A549 (cell line): ENCODE measurements around the gene MARCOL. TPM values are rescaled to one million over a fixed set of nuclear protein-coding genes. Genes with fewer than 3 reads are reported as not detected.

Source experiments
- ATAC-seq, 2 experiments: fragments of 200-7000 bp in 1 of 2; fragments of >200 bp in 1 of 2; cut with Nextera tagmentation in 1 of 2; cut with Tn5 transposase in 1 of 2; 3 replicates each; pipeline versions ENCODE4 v1.8.0 to v1.9.1; 2018 to 2020; ENCODE audit warnings: mild to moderate bottlenecking in 1 of 2, moderate library complexity in 1 of 2
- CTCF ChIA-PET: fragments of 300-600 bp; sonication (Branson Sonifier 250); formaldehyde crosslinking; extraction: SDS; loops from one replicate; lab custom pipeline; 2021; ENCODE audit warnings: antibody characterized with exemption, inconsistent platforms; lab: Yijun Ruan, JAX
- POLR2A ChIA-PET: fragments of 350-600 bp; formaldehyde crosslinking; extraction: SDS; loops from one replicate; lab custom pipeline; 2021; ENCODE audit warnings: antibody characterized with exemption, inconsistent platforms; lab: Yijun Ruan, JAX
- DNase-seq, 2 experiments: peaks; one replicate each; pipeline versions ENCODE4 v3.0.0 to v3.0.0-alpha.2; 2011 to 2016; ENCODE audit warnings: low read depth in 1 of 2, low spot score in 1 of 2
- FAIRE-seq: peaks from 2 replicates; lab custom pipeline; 2011; peaks lifted over from hg19 to GRCh38; lab: Jason Lieb, UNC
- H3K27ac ChIP-seq, 2 experiments: fragments of >200 bp; sonication (Bioruptor Twin); formaldehyde crosslinking; 3 replicates each; pipeline ENCODE4 v1.5.1; 2016 to 2017
- H3K4me1 ChIP-seq: fragments of >200 bp; sonication (Bioruptor Twin); formaldehyde crosslinking; 3 replicates; pipeline ENCODE4 v1.6.1; 2016
- H3K4me2 ChIP-seq: fragments of >200 bp; sonication (Bioruptor Twin); formaldehyde crosslinking; 3 replicates; pipeline ENCODE4 v1.6.1; 2016
- H3K4me3 ChIP-seq: fragments of >200 bp; sonication (Bioruptor Twin); formaldehyde crosslinking; 3 replicates; pipeline ENCODE4 v1.5.1; 2016
- H3K9me3 ChIP-seq: fragments of >200 bp; sonication (Bioruptor Twin); formaldehyde crosslinking; 3 replicates; pipeline ENCODE4 v1.6.1; 2016
- BHLHE40 ChIP-seq: IDR thresholded peaks from 2 replicates; pipeline ENCODE4 v1.6.1; 2012; ENCODE audit warnings: low read depth, low read length, inconsistent platforms
- CBX8 ChIP-seq: fragments of 200-600 bp; sonication (generic); IDR thresholded peaks from 2 replicates; pipeline ENCODE4 v1.6.1; 2016
- CEBPB ChIP-seq, 2 experiments: fragments of >200 bp in 1 of 2; sonication (Bioruptor Twin) in 1 of 2; formaldehyde crosslinking in 1 of 2; IDR thresholded peaks; 2 replicates each; pipeline ENCODE4 v1.6.1; 2012 to 2016
- CHD2 ChIP-seq: fragments of 150-350 bp; IDR thresholded peaks from 2 replicates; pipeline ENCODE4 v1.6.1; 2014; ENCODE audit warnings: low read length; ENCODE audit not compliant: partially characterized antibody
- EHMT2 ChIP-seq: fragments of 200-600 bp; sonication (generic); IDR thresholded peaks from 2 replicates; pipeline ENCODE4 v1.6.1; 2016; ENCODE audit warnings: antibody characterized with exemption, low read depth, mild to moderate bottlenecking, moderate library complexity
- ESRRA ChIP-seq: fragments of 150-350 bp; IDR thresholded peaks from 2 replicates; pipeline ENCODE4 v1.6.1; 2014; ENCODE audit warnings: mild to moderate bottlenecking, low read length, borderline replicate concordance
- HOXB5 ChIP-seq: fragments of 250-450 bp; sonication (Bioruptor Pico); IDR thresholded peaks from 2 replicates; pipeline ENCODE4 v1.5.0; 2020; ENCODE audit warnings: mild to moderate bottlenecking, moderate library complexity
- JUN ChIP-seq, 2 experiments: fragments of >200 bp; sonication (Bioruptor Twin); formaldehyde crosslinking; IDR thresholded peaks; 2 replicates in 1 of 2; 3 replicates in 1 of 2; pipeline ENCODE4 v1.6.1; 2016 to 2017
- JUNB ChIP-seq: fragments of >200 bp; sonication (Bioruptor Twin); formaldehyde crosslinking; IDR thresholded peaks from 2 replicates; pipeline ENCODE4 v1.6.1; 2016
- KDM5A ChIP-seq: fragments of 200-600 bp; sonication (generic); IDR thresholded peaks from 2 replicates; pipeline ENCODE4 v1.6.1; 2016; ENCODE audit warnings: antibody characterized with exemption, mild to moderate bottlenecking
- MAFK ChIP-seq: fragments of 450-650 bp; IDR thresholded peaks from 2 replicates; pipeline ENCODE4 v1.6.1; 2014; ENCODE audit not compliant: partially characterized antibody
- MAZ ChIP-seq: fragments of 150-350 bp; IDR thresholded peaks from 2 replicates; pipeline ENCODE4 v1.6.1; 2014; ENCODE audit warnings: antibody characterized with exemption, low read depth, low read length, borderline replicate concordance
- NFE2L2 ChIP-seq: fragments of 150-350 bp; conservative IDR thresholded peaks from 2 replicates; pipeline ENCODE4 v1.6.1; 2014; ENCODE audit warnings: low read length
- NR3C1 ChIP-seq: fragments of >200 bp; sonication (Bioruptor Twin); formaldehyde crosslinking; IDR thresholded peaks from 3 replicates; pipeline ENCODE4 v1.6.1; 2017
- PHF8 ChIP-seq: fragments of 200-600 bp; sonication (generic); IDR thresholded peaks from 2 replicates; pipeline ENCODE4 v1.6.1; 2016; ENCODE audit warnings: low read depth, mild to moderate bottlenecking, antibody characterized with exemption, moderate library complexity, borderline replicate concordance
- POLR2AphosphoS2 ChIP-seq: conservative IDR thresholded peaks from 2 replicates; pipeline ENCODE4 v1.6.1; 2012; ENCODE audit warnings: low read length, improper control_type of control experiment, inconsistent platforms
- RARB ChIP-seq: fragments of 250-450 bp; sonication (Bioruptor Pico); IDR thresholded peaks from 2 replicates; pipeline ENCODE4 v1.8.0; 2021; ENCODE audit warnings: mild to moderate bottlenecking, moderate library complexity
- RCOR1 ChIP-seq: fragments of 150-350 bp; IDR thresholded peaks from 2 replicates; pipeline ENCODE4 v1.6.1; 2014; ENCODE audit warnings: antibody characterized with exemption, low read length, low read depth
- RNF2 ChIP-seq: fragments of 200-600 bp; sonication (generic); IDR thresholded peaks from 2 replicates; pipeline ENCODE4 v1.6.1; 2016; ENCODE audit warnings: low read depth, mild to moderate bottlenecking, antibody characterized with exemption, moderate library complexity, borderline replicate concordance
- TP53 ChIP-seq: fragments of 250-450 bp; sonication (Bioruptor Pico); IDR thresholded peaks from 2 replicates; pipeline ENCODE4 v1.5.0; 2021; ENCODE audit warnings: mild to moderate bottlenecking, moderate library complexity
- USF2 ChIP-seq: fragments of 450-650 bp; IDR thresholded peaks from 2 replicates; pipeline ENCODE4 v1.6.1; 2014; ENCODE audit warnings: antibody characterized with exemption
- ZC3H11A ChIP-seq: fragments of 450-650 bp; IDR thresholded peaks from 2 replicates; pipeline ENCODE4 v1.6.1; 2014; ENCODE audit warnings: antibody characterized with exemption, mild to moderate bottlenecking
- ZSCAN20 ChIP-seq: fragments of 250-450 bp; sonication (Bioruptor Pico); IDR thresholded peaks from 2 replicates; pipeline ENCODE4 v1.8.0; 2022; ENCODE audit warnings: mild to moderate bottlenecking, moderate library complexity
- WGBS: methylation state at CpG from one replicate; pipeline ENCODE4 v1.1.6; 2017; ENCODE audit errors: missing lambda C conversion rate; 5-methylcytosine and 5-hydroxymethylcytosine counted together
- polyA plus RNA-seq, 4 experiments: library from polyadenylated mRNA; depleted of rRNA in 3 of 4; stranded (reverse); fragments of >200 nt; fragmentation: RNase III in 1 of 4; extraction: RNeasy Plus Mini Kit Qiagen cat#74134 plus additional on column Dnase treatment in 1 of 4; gene quantifications; 2 replicates in 3 of 4; 3 replicates in 1 of 4; pipeline ENCODE4 v1.2.3, GENCODE V29; 2011 to 2017
- TF ChIP-seq, protein P1 (sequence below): IDR thresholded peaks from 2 replicates; pipeline ENCODE4 v1.6.1; 2012
- TF ChIP-seq, protein P2 (sequence below): fragments of 150-350 bp; IDR thresholded peaks from 2 replicates; pipeline ENCODE4 v1.6.1; 2014; ENCODE audit warnings: low read depth, mild to moderate bottlenecking, low read length
- TF ChIP-seq, protein P3 (sequence below): fragments of 250-450 bp; sonication (Bioruptor Pico); IDR thresholded peaks from 2 replicates; pipeline ENCODE4 v1.5.0; 2021; ENCODE audit warnings: mild to moderate bottlenecking, moderate library complexity, borderline replicate concordance
- TF ChIP-seq, protein P4 (sequence below): fragments of >200 bp; sonication (Bioruptor Twin); formaldehyde crosslinking; IDR thresholded peaks from 2 replicates; pipeline ENCODE4 v1.6.1; 2016
- TF ChIP-seq, protein P5 (sequence below): fragments of >200 bp; sonication (Bioruptor Twin); formaldehyde crosslinking; IDR thresholded peaks from 3 replicates; pipeline ENCODE4 v1.6.1; 2016

The MARCOL gene
- polyA plus RNA-seq, 2 of the 4 experiments (the other 2 are of a cell fraction): 0.06 to 0.13 TPM

GRCh38 chr5:148206620-148207019 is 31.7 kb upstream of the MARCOL start:
- H3K9me3 ChIP-seq: no peaks in the 10 kb centered on the region
- TF ChIP-seq MAFK (no peak), NFE2L2 (no peak), RNF2 (no peak), ZC3H11A (no peak), PHF8 (no peak), NR3C1 (no peak), RARB (CRISPR knock-in tag) (no peak), JUNB (no peak), CHD2 (no peak), ESRRA (no peak), KDM5A (no peak), CEBPB (IDR thresholded peaks at IDR 0.05) (no peak)
- TF ChIP-seq, protein P1, sequence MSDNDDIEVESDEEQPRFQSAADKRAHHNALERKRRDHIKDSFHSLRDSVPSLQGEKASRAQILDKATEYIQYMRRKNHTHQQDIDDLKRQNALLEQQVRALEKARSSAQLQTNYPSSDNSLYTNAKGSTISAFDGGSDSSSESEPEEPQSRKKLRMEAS: no peak
- TF ChIP-seq, protein P2, sequence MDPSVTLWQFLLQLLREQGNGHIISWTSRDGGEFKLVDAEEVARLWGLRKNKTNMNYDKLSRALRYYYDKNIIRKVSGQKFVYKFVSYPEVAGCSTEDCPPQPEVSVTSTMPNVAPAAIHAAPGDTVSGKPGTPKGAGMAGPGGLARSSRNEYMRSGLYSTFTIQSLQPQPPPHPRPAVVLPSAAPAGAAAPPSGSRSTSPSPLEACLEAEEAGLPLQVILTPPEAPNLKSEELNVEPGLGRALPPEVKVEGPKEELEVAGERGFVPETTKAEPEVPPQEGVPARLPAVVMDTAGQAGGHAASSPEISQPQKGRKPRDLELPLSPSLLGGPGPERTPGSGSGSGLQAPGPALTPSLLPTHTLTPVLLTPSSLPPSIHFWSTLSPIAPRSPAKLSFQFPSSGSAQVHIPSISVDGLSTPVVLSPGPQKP: no peak
- TF ChIP-seq, protein P3, sequence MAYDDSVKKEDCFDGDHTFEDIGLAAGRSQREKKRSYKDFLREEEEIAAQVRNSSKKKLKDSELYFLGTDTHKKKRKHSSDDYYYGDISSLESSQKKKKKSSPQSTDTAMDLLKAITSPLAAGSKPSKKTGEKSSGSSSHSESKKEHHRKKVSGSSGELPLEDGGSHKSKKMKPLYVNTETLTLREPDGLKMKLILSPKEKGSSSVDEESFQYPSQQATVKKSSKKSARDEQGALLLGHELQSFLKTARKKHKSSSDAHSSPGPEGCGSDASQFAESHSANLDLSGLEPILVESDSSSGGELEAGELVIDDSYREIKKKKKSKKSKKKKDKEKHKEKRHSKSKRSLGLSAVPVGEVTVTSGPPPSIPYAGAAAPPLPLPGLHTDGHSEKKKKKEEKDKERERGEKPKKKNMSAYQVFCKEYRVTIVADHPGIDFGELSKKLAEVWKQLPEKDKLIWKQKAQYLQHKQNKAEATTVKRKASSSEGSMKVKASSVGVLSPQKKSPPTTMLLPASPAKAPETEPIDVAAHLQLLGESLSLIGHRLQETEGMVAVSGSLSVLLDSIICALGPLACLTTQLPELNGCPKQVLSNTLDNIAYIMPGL: no peak
- TF ChIP-seq, protein P4, sequence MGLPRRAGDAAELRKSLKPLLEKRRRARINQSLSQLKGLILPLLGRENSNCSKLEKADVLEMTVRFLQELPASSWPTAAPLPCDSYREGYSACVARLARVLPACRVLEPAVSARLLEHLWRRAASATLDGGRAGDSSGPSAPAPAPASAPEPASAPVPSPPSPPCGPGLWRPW: no peak
- TF ChIP-seq, all 56 proteins: peak for 0
- Histone ChIP-seq H3K4me2 (no peak overlapping the region), H3K27ac (no peak overlapping the region), H3K4me1 (no peaks in the 10 kb centered on the region), H3K4me3 (no peak overlapping the region)
- no peak for FAIRE-seq
- POLR2A ChIA-PET: no interaction called here
- 6% methylated on average over 1 of the region's 1 CpG for WGBS
- ATAC-seq: no peak
- CTCF ChIA-PET: no interaction called here
- no peak for DNase-seq

GRCh38 chr5:148208226-148208625 is 30.1 kb upstream of the MARCOL start:
- H3K9me3 ChIP-seq: no peaks in the 10 kb centered on the region
- POLR2A ChIA-PET: no interaction called here
- FAIRE-seq (no peak), DNase-seq (no peak), ATAC-seq (no peak)
- no peak overlapping the region for H3K4me3 ChIP-seq
- no peak for TF ChIP-seq NR3C1
- TF ChIP-seq, protein P5, sequence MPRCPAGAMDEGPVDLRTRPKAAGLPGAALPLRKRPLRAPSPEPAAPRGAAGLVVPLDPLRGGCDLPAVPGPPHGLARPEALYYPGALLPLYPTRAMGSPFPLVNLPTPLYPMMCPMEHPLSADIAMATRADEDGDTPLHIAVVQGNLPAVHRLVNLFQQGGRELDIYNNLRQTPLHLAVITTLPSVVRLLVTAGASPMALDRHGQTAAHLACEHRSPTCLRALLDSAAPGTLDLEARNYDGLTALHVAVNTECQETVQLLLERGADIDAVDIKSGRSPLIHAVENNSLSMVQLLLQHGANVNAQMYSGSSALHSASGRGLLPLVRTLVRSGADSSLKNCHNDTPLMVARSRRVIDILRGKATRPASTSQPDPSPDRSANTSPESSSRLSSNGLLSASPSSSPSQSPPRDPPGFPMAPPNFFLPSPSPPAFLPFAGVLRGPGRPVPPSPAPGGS: no peak
- CTCF ChIA-PET: no interaction called here
- H3K4me1 ChIP-seq: no peaks in the 10 kb centered on the region
- H3K27ac ChIP-seq: no peak overlapping the region
- no peak overlapping the region for H3K4me2 ChIP-seq

GRCh38 chr5:148209151-148209770 is 29.1 kb upstream of the MARCOL start:
- ChIA-PET CTCF (no interaction called here), POLR2A (no interaction called here)
- no peak overlapping the region for H3K4me2 ChIP-seq
- TF ChIP-seq CBX8: no peak
- no peak for TF ChIP-seq RCOR1
- TF ChIP-seq MAZ: no peak
- no peak for TF ChIP-seq BHLHE40
- TF ChIP-seq CEBPB (IDR thresholded peaks at IDR 0.05): no peak
- no peak for TF ChIP-seq JUN (IDR thresholded peaks at IDR 0.05)
- no peak for TF ChIP-seq TP53
- TF ChIP-seq JUNB: no peak
- TF ChIP-seq CHD2: no peak
- no peak for TF ChIP-seq RNF2
- TF ChIP-seq EHMT2: no peak
- TF ChIP-seq POLR2AphosphoS2: no peak
- no peak for TF ChIP-seq HOXB5 (CRISPR knock-in tag)
- TF ChIP-seq USF2: no peak
- TF ChIP-seq, protein P3: no peak
- TF ChIP-seq ZSCAN20: no peak

More at GRCh38 chr5:148209151-148209770, 29.1 kb upstream of the MARCOL start:
- no peak overlapping the region for H3K4me3 ChIP-seq
- H3K4me1 ChIP-seq: no peaks in the 10 kb centered on the region
- WGBS: 0% methylated on average over 3 of the region's 3 CpGs
- H3K9me3 ChIP-seq: no peaks in the 10 kb centered on the region
- FAIRE-seq (no peak), DNase-seq (no peak), ATAC-seq (no peak)
- H3K27ac ChIP-seq: no peak overlapping the region
